Sigmoid colon (tissue), 4 donors: ENCODE measurements around the gene MAP3K2.

ENCODE experiments used
- EP300 ChIP-seq, 4 donors: sonication (generic); formaldehyde crosslinking; IDR thresholded peaks; one replicate each; pipeline ENCODE4 v1.6.1; 2017; ENCODE audit warnings: antibody characterized with exemption in 4 of 4
- POLR2A ChIP-seq, 2 donors: fragments of 450-650 bp; IDR thresholded peaks; one replicate each; pipeline ENCODE4 v1.6.1; 2016; ENCODE audit warnings: antibody characterized with exemption in 2 of 2, mild to moderate bottlenecking in 2 of 2, moderate library complexity in 2 of 2
- POLR2AphosphoS5 ChIP-seq, 4 donors: sonication (generic); formaldehyde crosslinking; IDR thresholded peaks; one replicate each; pipeline ENCODE4 v1.6.1; 2017; ENCODE audit warnings: antibody characterized with exemption in 4 of 4
- TF ChIP-seq, protein P1 (sequence below), 4 experiments: fragments of 450-650 bp in 3 of 4; fragments of 200-600 bp in 1 of 4; IDR thresholded peaks; one replicate each; pipeline ENCODE4 v1.5.1; 2016 to 2019; ENCODE audit warnings: antibody characterized with exemption in 4 of 4, mild to moderate bottlenecking in 3 of 4, moderate library complexity in 2 of 4

DNA sequence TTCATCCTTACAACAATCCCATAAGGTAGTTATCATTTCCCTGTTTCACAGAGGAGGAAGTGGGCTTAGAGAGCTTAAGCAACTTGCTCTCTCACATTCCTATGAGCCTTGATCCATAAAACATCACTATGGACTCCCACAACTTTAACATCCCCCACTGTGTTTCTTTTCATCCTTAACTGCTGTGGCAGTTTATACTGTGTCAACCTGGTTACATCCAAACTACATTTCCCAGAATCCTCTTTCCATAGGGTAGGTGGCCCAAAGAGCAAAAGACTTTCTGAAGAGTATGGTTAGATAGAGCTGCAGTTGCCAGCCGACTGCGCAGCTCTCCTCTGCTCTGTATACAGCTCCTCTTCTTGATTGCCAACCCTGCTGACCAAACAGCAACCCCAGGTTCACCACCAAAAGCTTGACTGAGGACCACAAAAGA lies 22.5 kb downstream of the MAP3K2 start:
- TF ChIP-seq, protein P1, sequence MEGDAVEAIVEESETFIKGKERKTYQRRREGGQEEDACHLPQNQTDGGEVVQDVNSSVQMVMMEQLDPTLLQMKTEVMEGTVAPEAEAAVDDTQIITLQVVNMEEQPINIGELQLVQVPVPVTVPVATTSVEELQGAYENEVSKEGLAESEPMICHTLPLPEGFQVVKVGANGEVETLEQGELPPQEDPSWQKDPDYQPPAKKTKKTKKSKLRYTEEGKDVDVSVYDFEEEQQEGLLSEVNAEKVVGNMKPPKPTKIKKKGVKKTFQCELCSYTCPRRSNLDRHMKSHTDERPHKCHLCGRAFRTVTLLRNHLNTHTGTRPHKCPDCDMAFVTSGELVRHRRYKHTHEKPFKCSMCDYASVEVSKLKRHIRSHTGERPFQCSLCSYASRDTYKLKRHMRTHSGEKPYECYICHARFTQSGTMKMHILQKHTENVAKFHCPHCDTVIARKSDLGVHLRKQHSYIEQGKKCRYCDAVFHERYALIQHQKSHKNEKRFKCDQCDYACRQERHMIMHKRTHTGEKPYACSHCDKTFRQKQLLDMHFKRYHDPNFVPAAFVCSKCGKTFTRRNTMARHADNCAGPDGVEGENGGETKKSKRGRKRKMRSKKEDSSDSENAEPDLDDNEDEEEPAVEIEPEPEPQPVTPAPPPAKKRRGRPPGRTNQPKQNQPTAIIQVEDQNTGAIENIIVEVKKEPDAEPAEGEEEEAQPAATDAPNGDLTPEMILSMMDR (IDR thresholded peaks at IDR 0.05): no peak
- TF ChIP-seq POLR2A (IDR thresholded peaks at IDR 0.05) (no peak), POLR2AphosphoS5 (IDR thresholded peaks at IDR 0.05) (no peak), EP300 (IDR thresholded peaks at IDR 0.05) (no peak)
